H1 (cell line): Measurements from ENCODE around the gene TMEM9B.

Experiments
- BRCA1 ChIP-seq: IDR thresholded peaks from 2 replicates; pipeline ENCODE4 v1.6.1; 2012; ENCODE audit warnings: low read depth, low read length, improper control_type of control experiment
- NRF1 ChIP-seq: IDR thresholded peaks from 2 replicates; pipeline ENCODE4 v1.6.1; 2011; ENCODE audit warnings: mild to moderate bottlenecking, low read depth, low read length, improper control_type of control experiment
- TF ChIP-seq, protein P1 (sequence below), 3 experiments: IDR thresholded peaks; 1 replicate in 2 of 3; 2 replicates in 1 of 3; pipeline versions ENCODE4 v1.5.1 to v1.6.1; 2011; ENCODE audit warnings: low read length in 3 of 3, mild to moderate bottlenecking in 3 of 3, inconsistent platforms in 2 of 3, low read depth in 1 of 3, moderate library complexity in 1 of 3; ENCODE audit not compliant: insufficient read depth in 1 of 3; ENCODE audit errors: control extremely low read depth in 1 of 3

- TF ChIP-seq, protein P1, sequence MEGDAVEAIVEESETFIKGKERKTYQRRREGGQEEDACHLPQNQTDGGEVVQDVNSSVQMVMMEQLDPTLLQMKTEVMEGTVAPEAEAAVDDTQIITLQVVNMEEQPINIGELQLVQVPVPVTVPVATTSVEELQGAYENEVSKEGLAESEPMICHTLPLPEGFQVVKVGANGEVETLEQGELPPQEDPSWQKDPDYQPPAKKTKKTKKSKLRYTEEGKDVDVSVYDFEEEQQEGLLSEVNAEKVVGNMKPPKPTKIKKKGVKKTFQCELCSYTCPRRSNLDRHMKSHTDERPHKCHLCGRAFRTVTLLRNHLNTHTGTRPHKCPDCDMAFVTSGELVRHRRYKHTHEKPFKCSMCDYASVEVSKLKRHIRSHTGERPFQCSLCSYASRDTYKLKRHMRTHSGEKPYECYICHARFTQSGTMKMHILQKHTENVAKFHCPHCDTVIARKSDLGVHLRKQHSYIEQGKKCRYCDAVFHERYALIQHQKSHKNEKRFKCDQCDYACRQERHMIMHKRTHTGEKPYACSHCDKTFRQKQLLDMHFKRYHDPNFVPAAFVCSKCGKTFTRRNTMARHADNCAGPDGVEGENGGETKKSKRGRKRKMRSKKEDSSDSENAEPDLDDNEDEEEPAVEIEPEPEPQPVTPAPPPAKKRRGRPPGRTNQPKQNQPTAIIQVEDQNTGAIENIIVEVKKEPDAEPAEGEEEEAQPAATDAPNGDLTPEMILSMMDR (IDR thresholded peaks at IDR 0.05; ENCODE audit: control extremely low read depth in 1 of 3, insufficient read depth in 1 of 3, low read depth in 1 of 3, low read length in 3 of 3) = no peak
- TF ChIP-seq BRCA1 = no peak
- TF ChIP-seq NRF1 = no peak
These were observed 1.4 kb downstream of the TMEM9B start for GRCh38 chr11:8962841-8963240.
